ENCODE results near the gene NDFIP1. TPM values are rescaled to one million over a fixed set of nuclear protein-coding genes. Genes with fewer than 3 reads are reported as not detected.

NDFIP1 gene
- total RNA-seq, 2 donors from 2014 or later: 37.1 to 56.9 TPM

GRCh38 chr5:142098931-142099330, 9.6 kb upstream of the NDFIP1 start:
- intact Hi-C loops (cut with DNase I): no loop called here
- no peak for TF ChIP-seq CTCF (IDR thresholded peaks at IDR 0.05)
- H3K36me3 ChIP-seq: no peaks in the 10 kb centered on the region
- H3K4me1 ChIP-seq: no peaks in the 10 kb centered on the region
- H3K27ac ChIP-seq: no peak overlapping the region
- H3K27me3 ChIP-seq: no peaks in the 10 kb centered on the region
- no peak overlapping the region for H3K4me3 ChIP-seq
- no peak overlapping the region for H3K9ac ChIP-seq (ENCODE audit: low read depth in 2 of 2, low read length in 2 of 2)
- no peak for DNase-seq
- no peaks in the 10 kb centered on the region for H3K9me3 ChIP-seq

- no peak for DNase-seq
- Histone ChIP-seq H3K9me3 (no peaks in the 10 kb centered on the region), H3K9ac (ENCODE audit: low read depth in 2 of 2, low read length in 2 of 2) (no peak overlapping the region), H3K27me3 (no peaks in the 10 kb centered on the region), H3K4me3 (no peak overlapping the region), H3K27ac (no peak overlapping the region), H3K4me1 (no peaks in the 10 kb centered on the region), H3K36me3 (no peaks in the 10 kb centered on the region)
- no peak for TF ChIP-seq CTCF (IDR thresholded peaks at IDR 0.05)
- intact Hi-C loops (cut with DNase I): no loop called here
These were observed 8.3 kb upstream of the NDFIP1 start for GRCh38 chr5:142100307-142100706.

- DNase-seq: no peak
- H3K27ac ChIP-seq: no peak overlapping the region
- H3K9ac ChIP-seq (ENCODE audit: low read depth in 2 of 2, low read length in 2 of 2): no peak overlapping the region
- H3K9me3 ChIP-seq: no peaks in the 10 kb centered on the region
- no peaks in the 10 kb centered on the region for H3K36me3 ChIP-seq
- no peaks in the 10 kb centered on the region for H3K4me1 ChIP-seq
- intact Hi-C loops (cut with DNase I): no loop called here
- no peak overlapping the region for H3K4me3 ChIP-seq
- no peak for TF ChIP-seq CTCF (IDR thresholded peaks at IDR 0.05)
- H3K27me3 ChIP-seq: no peaks in the 10 kb centered on the region
These were observed 5.4 kb upstream of the NDFIP1 start for GRCh38 chr5:142102980-142103740.

- no peaks in the 10 kb centered on the region for H3K4me1 ChIP-seq
- H3K36me3 ChIP-seq: no peaks in the 10 kb centered on the region
- no peak overlapping the region for H3K4me3 ChIP-seq
- no peak overlapping the region for H3K9ac ChIP-seq (ENCODE audit: low read depth in 2 of 2, low read length in 2 of 2)
- H3K9me3 ChIP-seq: no peaks in the 10 kb centered on the region
- intact Hi-C loops (cut with DNase I): no loop called here
- H3K27ac ChIP-seq: no peak overlapping the region
- DNase-seq: no peak
- no peak for TF ChIP-seq CTCF (IDR thresholded peaks at IDR 0.05)
- H3K27me3 ChIP-seq: no peaks in the 10 kb centered on the region
These were observed 4.1 kb upstream of the NDFIP1 start for GRCh38 chr5:142104491-142104890.

GRCh38 chr5:142106061-142106460, 2.5 kb upstream of the NDFIP1 start:
- intact Hi-C loops (cut with DNase I): no loop called here
- H3K9ac ChIP-seq (ENCODE audit: low read depth in 2 of 2, low read length in 2 of 2): no peak overlapping the region
- peaks cover 7% of the 10 kb centered on the region for H3K4me1 ChIP-seq
- no peaks in the 10 kb centered on the region for H3K36me3 ChIP-seq
- no peaks in the 10 kb centered on the region for H3K27me3 ChIP-seq
- H3K27ac ChIP-seq: no peak overlapping the region
- H3K4me3 ChIP-seq: no peak overlapping the region
- no peaks in the 10 kb centered on the region for H3K9me3 ChIP-seq
- no peak for DNase-seq
- TF ChIP-seq CTCF (IDR thresholded peaks at IDR 0.05): no peak
